K562 (cell line): ENCODE data around the gene MED28. TPM values are rescaled to one million over a fixed set of nuclear protein-coding genes. Genes with fewer than 3 reads are reported as not detected.

Experiments used
- ATAC-seq: fragments of 200-7000 bp; cut with Tn5 transposase; 3 replicates; pipeline ENCODE4 v1.9.1; 2020; ENCODE audit warnings: moderate library complexity
- BruUV-seq: library from RNA; stranded (reverse); fragments of 400-500 nt; replicated peaks from 2 replicates; lab custom pipeline; 2021; lab: Mats Ljungman, UMichigan
- CTCF ChIA-PET: fragments of 300-600 bp; formaldehyde crosslinking; extraction: SDS; loops from one replicate; lab custom pipeline; 2021; ENCODE audit warnings: low intra/inter-chr PET ratio; lab: Yijun Ruan, JAX
- POLR2A ChIA-PET: fragments of 300-600, 350-650 bp; sonication (Branson Sonifier 250); formaldehyde crosslinking; extraction: SDS; loops from one replicate; lab custom pipeline; 2021; ENCODE audit warnings: antibody characterized with exemption, inconsistent platforms; lab: Yijun Ruan, JAX
- DNase-seq, 4 experiments: peaks; one replicate each; pipeline versions ENCODE4 v3.0.0 to v3.0.0-alpha.2; 2011 to 2018; ENCODE audit warnings: low spot score in 3 of 4, mixed read lengths in 3 of 4; ENCODE audit errors: extremely low read depth in 1 of 4
- FAIRE-seq: peaks from 2 replicates; lab custom pipeline; 2011; peaks lifted over from hg19 to GRCh38; lab: Jason Lieb, UNC
- H2AFZ ChIP-seq: 2 replicates; pipeline ENCODE4 v1.6.0; 2011; ENCODE audit warnings: low read depth, low read length, control low read depth, inconsistent platforms
- H3K27ac ChIP-seq: fragments of 200-600 bp; 3 replicates; pipeline ENCODE4 v1.8.0; 2011; ENCODE audit warnings: low read depth, mild to moderate bottlenecking, control low read depth, inconsistent platforms, low read length, moderate library complexity, mixed read lengths; ENCODE audit errors: extremely low read depth
- H3K27me3 ChIP-seq, 2 experiments: fragments of 300-600 bp in 1 of 2; 2 replicates in 1 of 2; 3 replicates in 1 of 2; pipeline versions ENCODE4 v1.6.0 to v1.8.0; 2011; ENCODE audit warnings: inconsistent platforms in 2 of 2, low read length in 2 of 2, mild to moderate bottlenecking in 1 of 2, mixed read lengths in 1 of 2, moderate library complexity in 1 of 2; ENCODE audit not compliant: control insufficient read depth in 2 of 2, insufficient read depth in 2 of 2
- H3K36me3 ChIP-seq: fragments of 300-600 bp; 3 replicates; pipeline ENCODE4 v1.8.0; 2011; ENCODE audit warnings: mild to moderate bottlenecking, low read length, inconsistent platforms; ENCODE audit not compliant: control insufficient read depth, insufficient read depth
- H3K4me1 ChIP-seq, 2 experiments: fragments of 200-600 bp in 1 of 2; replicated peaks in 1 of 2; 2 replicates in 1 of 2; 3 replicates in 1 of 2; pipeline versions ENCODE4 v1.5.1 to v1.8.0; 2011; ENCODE audit warnings: inconsistent platforms in 2 of 2, low read length in 2 of 2, mild to moderate bottlenecking in 1 of 2, mixed read lengths in 1 of 2, moderate library complexity in 1 of 2; ENCODE audit not compliant: control insufficient read depth in 2 of 2, insufficient read depth in 2 of 2
- H3K4me2 ChIP-seq: 2 replicates; pipeline ENCODE4 v1.6.1; 2011; ENCODE audit warnings: low read length, control low read depth, inconsistent platforms, mixed read lengths; ENCODE audit not compliant: insufficient read depth
- H3K4me3 ChIP-seq: fragments of 200-600 bp; sonication (generic), shearing (Covaris generic); 2 replicates; pipeline ENCODE4 v1.5.1; 2016; ENCODE audit warnings: control low read depth, inconsistent platforms
- H3K79me2 ChIP-seq: fragments of 200-600 bp; 3 replicates; pipeline ENCODE4 v1.8.0; 2011; ENCODE audit warnings: low read length, inconsistent platforms; ENCODE audit not compliant: control insufficient read depth, insufficient read depth
- H3K9ac ChIP-seq, 2 experiments: 2 replicates each; pipeline versions ENCODE4 v1.6.0 to v1.6.1; 2011; ENCODE audit warnings: low read depth in 2 of 2, low read length in 2 of 2, control low read depth in 1 of 2, inconsistent platforms in 1 of 2, mild to moderate bottlenecking in 1 of 2, mixed read lengths in 1 of 2; ENCODE audit not compliant: insufficient read depth in 1 of 2
- H3K9me1 ChIP-seq: one replicate; pipeline ENCODE4 v1.6.0; 2011; ENCODE audit warnings: inconsistent platforms, mild to moderate bottlenecking, low read length, moderate library complexity; ENCODE audit not compliant: control insufficient read depth, insufficient read depth
- H3K9me3 ChIP-seq: replicated peaks from 2 replicates; pipeline ENCODE4 v1.5.1; 2011; ENCODE audit warnings: low read depth, low read length, inconsistent platforms; ENCODE audit not compliant: control insufficient read depth, insufficient read depth
- H4K20me1 ChIP-seq: replicated peaks from 2 replicates; pipeline ENCODE4 v1.6.1; 2011; ENCODE audit warnings: low read length, inconsistent platforms, mixed read lengths; ENCODE audit not compliant: control insufficient read depth, insufficient read depth
- CAMTA2 ChIP-seq: fragments of 250-450 bp; sonication (Bioruptor Pico); conservative IDR thresholded peaks from 2 replicates; pipeline ENCODE4 v1.5.1; 2022
- JUND ChIP-seq, 2 experiments: IDR thresholded peaks; 2 replicates in 1 of 2; 3 replicates in 1 of 2; pipeline ENCODE4 v1.6.1; 2011; ENCODE audit warnings: borderline replicate concordance in 2 of 2, low read depth in 2 of 2, low read length in 2 of 2, improper control_type of control experiment in 1 of 2, missing biosample characterization in 1 of 2, missing genetic modification characterization in 1 of 2, missing genetic modification reagents in 1 of 2
- MCM5 ChIP-seq: fragments of 450-650 bp; IDR thresholded peaks from 2 replicates; pipeline ENCODE4 v1.6.1; 2016; ENCODE audit warnings: low read depth
- POLR2AphosphoS5 ChIP-seq: IDR thresholded peaks from 2 replicates; pipeline ENCODE4 v1.6.1; 2011; ENCODE audit warnings: mild to moderate bottlenecking, low read depth, low read length, moderate library complexity; ENCODE audit not compliant: control insufficient read depth, insufficient read depth
- RAD51 ChIP-seq: fragments of 450-650 bp; IDR thresholded peaks from 2 replicates; pipeline ENCODE4 v1.7.1; 2016; ENCODE audit warnings: low read depth, mild to moderate bottlenecking, borderline replicate concordance
- SMAD2 ChIP-seq: fragments of 150-350 bp; IDR thresholded peaks from 2 replicates; pipeline ENCODE4 v1.6.1; 2014; ENCODE audit warnings: low read depth, mild to moderate bottlenecking, low read length
- SMARCE1 ChIP-seq: fragments of 450-650 bp; IDR thresholded peaks from 2 replicates; pipeline ENCODE4 v1.7.1; 2016; ENCODE audit warnings: mild to moderate bottlenecking
- SP1 ChIP-seq: sonication (generic); formaldehyde crosslinking; IDR thresholded peaks from 2 replicates; pipeline ENCODE4 v1.8.1; 2022; ENCODE audit warnings: mild to moderate bottlenecking, missing genetic modification reagents
- ZC3H8 ChIP-seq: fragments of 450-650 bp; IDR thresholded peaks from 2 replicates; pipeline ENCODE4 v1.6.1; 2017
- ZFPM2 ChIP-seq: fragments of 250-450 bp; sonication (Bioruptor Pico); IDR thresholded peaks from 2 replicates; pipeline ENCODE4 v1.5.1; 2022; ENCODE audit warnings: mild to moderate bottlenecking
- ZKSCAN3 ChIP-seq: fragments of 250-450 bp; sonication (Bioruptor Pico); IDR thresholded peaks from 2 replicates; pipeline ENCODE4 v1.4.0; 2020
- ZNF121 ChIP-seq: sonication (generic); formaldehyde crosslinking; conservative IDR thresholded peaks from 2 replicates; pipeline ENCODE4 v1.8.0; 2022; ENCODE audit warnings: missing genetic modification reagents
- ZNF668 ChIP-seq: fragments of 250-450 bp; sonication (Bioruptor Pico); IDR thresholded peaks from 2 replicates; pipeline ENCODE4 v1.8.0; 2022; ENCODE audit warnings: mild to moderate bottlenecking, inconsistent platforms
- ZNF79 ChIP-seq: fragments of 250-450 bp; sonication (Bioruptor Pico); IDR thresholded peaks from 2 replicates; pipeline ENCODE4 v1.4.0; 2020; ENCODE audit warnings: low read depth, mild to moderate bottlenecking, moderate library complexity
- WGBS: fragments of 100-300 bp; shearing (Covaris generic); methylation state at CpG from one replicate; pipeline ENCODE4 v1.1.6; 2016; ENCODE audit warnings: low coverage, mixed read lengths; ENCODE audit not compliant: insufficient coverage; ENCODE audit errors: missing lambda C conversion rate; 5-methylcytosine and 5-hydroxymethylcytosine counted together
- in situ Hi-C: fragments of 300-500 bp; cut with MboI; formaldehyde crosslinking; loops from 4 replicates; pipeline ENCODE4 v1.15.0; 2018; ENCODE audit warnings: inconsistent platforms, mixed read lengths
- intact Hi-C: fragments of 100-400 bp; cut with micrococcal nuclease; formaldehyde crosslinking; loops from 2 replicates; pipeline ENCODE4 v1.14.2; 2022
- polyA plus RNA-seq, 8 experiments: library from polyadenylated mRNA; depleted of rRNA in 4 of 8; stranded (reverse) in 5 of 8; unstranded in 3 of 8; fragments of >200 nt; fragmentation: Nextera tagmentation in 2 of 8; fragmentation: Illumina TruSeq in 1 of 8; extraction: Ambion mirVana in 2 of 8; extraction: Trizol in 1 of 8; gene quantifications; 2 replicates each; pipeline versions ENCODE4 v1.2.1 to v1.2.3, GENCODE V29; 2011 to 2014; ENCODE audit warnings: inconsistent platforms in 1 of 8, missing spikeins in 1 of 8
- total RNA-seq, 7 experiments: library from RNA; depleted of rRNA in 6 of 7; stranded (reverse); fragments of >200 nt in 6 of 7; fragmentation: Illumina TruSeq in 2 of 7; extraction: Trizol in 2 of 7; gene quantifications; 2 replicates each; pipeline versions ENCODE4 v1.2.1 to v1.2.3, GENCODE V29; 2011 to 2021; ENCODE audit warnings: low replicate concordance in 1 of 7
- TF ChIP-seq, protein P1 (sequence below): fragments of 450-650 bp; formaldehyde crosslinking; IDR thresholded peaks from 2 replicates; pipeline ENCODE4 v1.4.0; 2022; ENCODE audit warnings: missing genetic modification characterization

MED28 gene
- total and polyA plus RNA-seq, 9 of the 15 experiments (the other 6 are each of a cell fraction or from before 2014, with no cell fraction given) = 15.5 to 93.8 (median 50.5) TPM

DNA sequence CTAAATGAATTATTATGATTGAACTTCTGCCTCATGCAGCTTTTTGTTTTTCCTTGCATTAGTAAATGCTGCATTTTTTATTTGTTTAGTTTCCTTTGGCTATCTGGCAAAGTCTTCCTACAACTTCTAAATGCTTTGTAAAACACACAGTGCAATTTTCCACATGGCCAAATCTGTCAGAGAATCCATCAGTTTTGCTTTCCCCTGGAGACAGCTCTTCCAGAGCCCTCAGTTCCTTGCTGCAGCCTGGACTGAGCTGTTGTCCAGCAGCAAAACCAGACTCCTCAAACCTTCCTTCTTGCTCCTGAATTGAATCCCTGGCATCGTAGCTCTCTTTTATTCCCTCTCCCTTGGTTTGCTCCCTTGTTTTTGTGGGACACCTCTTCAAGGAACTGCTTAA, 42.6 kb downstream of the MED28 start:
- Histone ChIP-seq H3K79me2 (no peaks in the 10 kb centered on the region), H3K36me3 (no peaks in the 10 kb centered on the region), H3K4me2 (no peak overlapping the region), H3K9ac (no peak overlapping the region), H2AFZ (no peak overlapping the region), H3K9me1 (no peaks in the 10 kb centered on the region), H3K27me3 (peaks cover 33 to 54% of the 10 kb centered on the region in 2 experiments), H3K27ac (no peak overlapping the region), H3K4me1 (0 out of 5 replicates have a peak, but pooled peaks cover 0 to 3% of the 10 kb centered on the region in 2 experiments), H3K9me3 (no peaks in the 10 kb centered on the region), H3K4me3 (no peak overlapping the region), H4K20me1 (no peaks in the 10 kb centered on the region; the same call in 1 of the 2 replicates)
- BruUV-seq = no TSS peak
- FAIRE-seq (no peak), ATAC-seq (no peak), DNase-seq (no peak)
- TF ChIP-seq ZKSCAN3 (CRISPR knock-in tag) (no peak), ZC3H8 (no peak), ZNF121 (CRISPR knock-in tag) (no peak), POLR2AphosphoS5 (no peak), SP1 (no peak), ZNF668 (CRISPR knock-in tag) (no peak), JUND (IDR thresholded peaks at IDR 0.05; ENCODE audit: borderline replicate concordance, low read depth, low read length) (no peak), JUND (tag; IDR thresholded peaks at IDR 0.05; ENCODE audit: borderline replicate concordance, low read depth, low read length) (no peak), ZFPM2 (no peak), SMARCE1 (no peak), CAMTA2 (no peak), ZNF79 (no peak), SMAD2 (no peak), RAD51 (no peak), MCM5 (no peak)
- TF ChIP-seq, protein P1, sequence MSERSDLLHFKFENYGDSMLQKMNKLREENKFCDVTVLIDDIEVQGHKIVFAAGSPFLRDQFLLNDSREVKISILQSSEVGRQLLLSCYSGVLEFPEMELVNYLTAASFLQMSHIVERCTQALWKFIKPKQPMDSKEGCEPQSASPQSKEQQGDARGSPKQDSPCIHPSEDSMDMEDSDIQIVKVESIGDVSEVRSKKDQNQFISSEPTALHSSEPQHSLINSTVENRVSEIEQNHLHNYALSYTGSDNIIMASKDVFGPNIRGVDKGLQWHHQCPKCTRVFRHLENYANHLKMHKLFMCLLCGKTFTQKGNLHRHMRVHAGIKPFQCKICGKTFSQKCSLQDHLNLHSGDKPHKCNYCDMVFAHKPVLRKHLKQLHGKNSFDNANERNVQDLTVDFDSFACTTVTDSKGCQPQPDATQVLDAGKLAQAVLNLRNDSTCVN (CRISPR knock-in tag) = no peak
- intact Hi-C loops (no loop called here), in situ Hi-C loops (loop anchor here (25.0 kb wide), 1 partner anchor 930 kb away; no protein-coding TSS in a partner anchor)
- ChIA-PET CTCF (no interaction called here), POLR2A (interaction anchor here (0.6 kb wide), 1 partner anchor 12 kb away, joined by 3 read pairs; no protein-coding TSS in a partner anchor)
- WGBS = 0% methylated on average over 1 of the region's 1 CpG
